Type B pancreatic cell (in vitro differentiated cells): ENCODE results near the gene PRR9. TPM values are rescaled to one million over a fixed set of nuclear protein-coding genes. Genes with fewer than 3 reads are reported as not detected.
"Not testable (repeated sequence)": the region's sequence is repeated elsewhere in the genome, so short reads cannot be mapped to it uniquely, and the experiment has no call there.

Experiments
- DNase-seq: peaks from one replicate; pipeline ENCODE4 v3.0.0; 2021; ENCODE audit warnings: mixed read lengths; ENCODE audit not compliant: unreplicated experiment; ENCODE audit errors: extremely low spot score
- H3K27ac Mint-ChIP-seq: 2 replicates; pipeline ENCODE4 v1.8.0; 2021; ENCODE audit warnings: mild to moderate bottlenecking, mixed read lengths
- H3K27me3 Mint-ChIP-seq: 2 replicates; pipeline ENCODE4 v1.8.0; 2021; ENCODE audit warnings: mixed read lengths
- H3K36me3 Mint-ChIP-seq: 2 replicates; pipeline ENCODE4 v1.8.0; 2021; ENCODE audit warnings: mixed read lengths
- H3K4me1 Mint-ChIP-seq: one replicate; pipeline ENCODE4 v1.8.0; 2021; ENCODE audit warnings: mixed read lengths; ENCODE audit not compliant: unreplicated experiment
- H3K4me3 Mint-ChIP-seq: 2 replicates; pipeline ENCODE4 v1.8.0; 2021; ENCODE audit warnings: mild to moderate bottlenecking, mixed read lengths
- H3K9me3 Mint-ChIP-seq: 2 replicates; pipeline ENCODE4 v1.8.0; 2021; ENCODE audit warnings: mixed read lengths
- long read RNA-seq: library from polyadenylated mRNA; unstranded; transcript quantifications from one replicate; pipeline ENCODE4 v2.0.0, GENCODE V29; 2020
- total RNA-seq: library from RNA; stranded (reverse); gene quantifications from 2 replicates; pipeline ENCODE4 v1.2.1, GENCODE V29; 2021; ENCODE audit warnings: low replicate concordance
- TF ChIP-seq, protein P1 (sequence below): fragments of 200-600 bp; sonication (generic); conservative IDR thresholded peaks from 2 replicates; pipeline ENCODE4 v1.5.0; 2021; ENCODE audit warnings: antibody characterized with exemption, mild to moderate bottlenecking

Gene PRR9, protein sequence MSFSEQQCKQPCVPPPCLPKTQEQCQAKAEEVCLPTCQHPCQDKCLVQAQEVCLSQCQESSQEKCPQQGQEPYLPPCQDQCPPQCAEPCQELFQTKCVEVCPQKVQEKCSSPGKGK
- total RNA-seq, result not detected in 2 replicates
- long read RNA-seq, partial matches to known transcripts, result 0 of 1 reads
- long read RNA-seq, other reads (novel, unspliced or antisense), result 0 of 1 reads

DNA sequence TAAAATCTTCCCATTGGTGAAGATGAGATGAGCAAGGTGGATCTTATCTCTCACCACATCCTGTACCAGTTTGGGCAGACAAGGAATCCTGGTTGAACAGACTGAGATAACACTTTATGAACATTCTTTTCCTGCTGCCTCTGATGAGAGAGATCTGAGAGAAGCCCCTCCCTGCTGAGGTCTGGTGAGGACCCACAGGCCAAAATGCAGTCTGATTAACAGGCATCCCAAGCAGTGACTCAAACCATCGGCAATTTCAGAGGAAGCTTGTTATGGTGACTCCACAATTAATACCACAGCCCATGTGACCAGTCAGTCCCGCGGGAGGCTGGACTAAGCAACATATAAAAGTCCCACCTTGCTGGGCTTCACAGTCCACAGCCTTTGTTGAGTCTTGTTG lies at the start of gene PRR9:
TSS of gene PRR9 (plus strand) at position 373 of the 400 bp plus-strand sequence. CDS start 561 bp downstream, outside the sequence.
- Mint-ChIP-seq H3K27me3 (peaks cover 32% of the 10 kb centered on the region), H3K27ac (no peak within 1 kb of the TSS), H3K9me3 (no peaks in the 10 kb centered on the region), H3K36me3 (no peaks in the 10 kb centered on the region), H3K4me1 (no peaks in the 10 kb centered on the region), H3K4me3 (no peak within 1 kb of the TSS)
- DNase-seq, result no peak
- TF ChIP-seq, protein P1, sequence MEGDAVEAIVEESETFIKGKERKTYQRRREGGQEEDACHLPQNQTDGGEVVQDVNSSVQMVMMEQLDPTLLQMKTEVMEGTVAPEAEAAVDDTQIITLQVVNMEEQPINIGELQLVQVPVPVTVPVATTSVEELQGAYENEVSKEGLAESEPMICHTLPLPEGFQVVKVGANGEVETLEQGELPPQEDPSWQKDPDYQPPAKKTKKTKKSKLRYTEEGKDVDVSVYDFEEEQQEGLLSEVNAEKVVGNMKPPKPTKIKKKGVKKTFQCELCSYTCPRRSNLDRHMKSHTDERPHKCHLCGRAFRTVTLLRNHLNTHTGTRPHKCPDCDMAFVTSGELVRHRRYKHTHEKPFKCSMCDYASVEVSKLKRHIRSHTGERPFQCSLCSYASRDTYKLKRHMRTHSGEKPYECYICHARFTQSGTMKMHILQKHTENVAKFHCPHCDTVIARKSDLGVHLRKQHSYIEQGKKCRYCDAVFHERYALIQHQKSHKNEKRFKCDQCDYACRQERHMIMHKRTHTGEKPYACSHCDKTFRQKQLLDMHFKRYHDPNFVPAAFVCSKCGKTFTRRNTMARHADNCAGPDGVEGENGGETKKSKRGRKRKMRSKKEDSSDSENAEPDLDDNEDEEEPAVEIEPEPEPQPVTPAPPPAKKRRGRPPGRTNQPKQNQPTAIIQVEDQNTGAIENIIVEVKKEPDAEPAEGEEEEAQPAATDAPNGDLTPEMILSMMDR, result no peak

DNA sequence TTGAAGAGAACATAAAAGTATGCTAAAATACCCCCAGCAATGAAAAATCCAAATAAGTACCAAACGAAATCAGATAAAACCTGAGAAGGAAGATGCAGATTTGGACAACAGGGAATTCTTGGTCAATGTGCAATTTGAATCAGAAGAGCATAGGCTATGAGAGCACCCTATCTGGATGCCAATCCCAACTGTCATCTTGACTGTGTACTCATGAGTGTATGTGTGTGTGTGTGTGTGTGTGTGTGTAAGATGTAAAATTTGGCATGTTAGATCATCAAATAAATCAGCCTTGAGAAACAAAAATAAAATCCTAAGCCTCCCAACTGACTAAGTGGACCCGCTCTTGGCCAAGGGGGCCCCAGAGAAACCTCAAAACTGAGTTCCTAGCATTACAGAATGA lies 48.7 kb upstream of the PRR9 start:
- Mint-ChIP-seq H3K27ac (no peak overlapping the region), H3K9me3 (no peaks in the 10 kb centered on the region), H3K36me3 (no peaks in the 10 kb centered on the region), H3K4me1 (no peaks in the 10 kb centered on the region), H3K4me3 (no peak overlapping the region), H3K27me3 (peaks cover 5% of the 10 kb centered on the region)
- TF ChIP-seq, protein P1, result no peak
- no peak for DNase-seq

GRCh38 chr1:153174624-153175023 lies 42.8 kb upstream of the PRR9 start:
- Mint-ChIP-seq H3K4me1 (no peaks in the 10 kb centered on the region), H3K27ac (peak overlapping the region; percentile 73), H3K4me3 (peak overlapping the region; percentile 16), H3K27me3 (peaks cover 4% of the 10 kb centered on the region), H3K36me3 (no peaks in the 10 kb centered on the region), H3K9me3 (no peaks in the 10 kb centered on the region)
- TF ChIP-seq, protein P1, result no peak
- no peak for DNase-seq

- H3K9me3 Mint-ChIP-seq, result no peaks in the 10 kb centered on the region
- no peaks in the 10 kb centered on the region for H3K4me1 Mint-ChIP-seq
- H3K36me3 Mint-ChIP-seq, result no peaks in the 10 kb centered on the region
- H3K27ac Mint-ChIP-seq, result no peak overlapping the region
- H3K27me3 Mint-ChIP-seq, result peaks cover 3% of the 10 kb centered on the region
- TF ChIP-seq, protein P1, result no peak
- no peak overlapping the region for H3K4me3 Mint-ChIP-seq
- no peak for DNase-seq
Observed at GRCh38 chr1:153178922-153179321, 38.5 kb upstream of the PRR9 start.

GRCh38 chr1:153180556-153180955 lies 36.8 kb upstream of the PRR9 start:
- Mint-ChIP-seq H3K4me1 (no peaks in the 10 kb centered on the region), H3K9me3 (no peaks in the 10 kb centered on the region), H3K36me3 (no peaks in the 10 kb centered on the region), H3K27me3 (peaks cover 3% of the 10 kb centered on the region), H3K27ac (no peak overlapping the region), H3K4me3 (no peak overlapping the region)
- no peak for DNase-seq
- TF ChIP-seq, protein P1, result no peak

DNA sequence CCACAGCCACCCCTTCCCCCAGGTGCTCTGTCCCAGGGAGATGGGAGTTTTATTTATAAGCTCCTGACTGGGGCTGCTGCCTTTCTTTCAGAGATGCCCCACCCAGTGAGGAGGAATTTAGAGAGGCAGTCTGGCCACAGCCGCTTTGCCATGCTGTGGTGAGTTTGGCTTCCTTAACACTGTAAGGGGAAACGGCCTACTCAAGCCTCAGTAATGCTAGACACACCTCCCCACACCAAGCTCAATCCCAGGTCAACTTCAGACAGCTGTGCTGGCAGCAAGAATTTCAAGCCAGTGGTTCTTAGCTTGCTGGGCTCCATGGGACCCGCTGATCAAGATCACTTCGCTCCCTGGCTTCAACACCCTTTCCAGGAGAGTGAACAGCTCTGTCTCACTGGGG lies 29.1 kb upstream of the PRR9 start:
- H3K27ac Mint-ChIP-seq, H3K27me3 Mint-ChIP-seq, H3K36me3 Mint-ChIP-seq, H3K9me3 Mint-ChIP-seq, H3K4me3 Mint-ChIP-seq, DNase-seq, H3K4me1 Mint-ChIP-seq: not testable (repeated sequence)
